Measurements from ENCODE around the gene ATOSA. TPM values are rescaled to one million over a fixed set of nuclear protein-coding genes. Genes with fewer than 3 reads are reported as not detected.
A peak's percentile ranks its signal among the peaks of the same experiment; 100 is the strongest.

ATOSA gene
- total RNA-seq, 6 experiments from 2014 or later, result 17.3 to 28.2 (median 22.0) TPM

DNA sequence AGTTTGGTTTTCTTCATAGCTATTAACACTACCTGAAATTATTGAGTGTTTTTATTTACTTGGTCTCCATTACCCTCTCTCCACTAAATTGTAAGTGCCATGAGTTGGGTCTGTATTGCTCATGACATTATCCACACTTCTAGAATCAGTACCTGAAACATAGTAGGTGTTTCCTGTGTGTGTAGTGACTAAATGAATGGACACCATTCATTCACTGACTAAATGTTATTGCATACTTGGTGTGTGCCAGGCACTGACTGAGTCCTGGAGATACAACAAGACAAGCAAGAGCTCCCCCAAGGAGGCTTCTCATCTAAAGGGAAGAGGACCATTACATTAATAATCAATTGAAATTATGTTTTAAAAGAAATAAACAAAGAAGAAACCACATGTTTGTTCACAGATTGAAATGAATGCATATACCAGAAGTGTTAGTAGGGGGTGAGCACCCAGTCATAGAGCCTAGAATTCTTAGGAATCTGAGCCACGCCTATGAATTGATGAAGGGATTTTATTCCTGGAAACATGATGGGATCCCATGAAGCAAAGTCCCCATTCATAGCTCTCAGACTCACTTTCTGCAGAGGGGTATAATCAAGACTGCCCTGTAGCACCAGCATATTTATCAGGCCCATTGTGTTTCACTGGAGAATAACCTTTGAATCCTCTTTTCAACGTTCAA, 31.7 kb upstream of the ATOSA start:
- no peak overlapping the region for H3K27ac Mint-ChIP-seq
- H3K9me3 Mint-ChIP-seq, result no peaks in the 10 kb centered on the region
- TF ChIP-seq, protein P1, sequence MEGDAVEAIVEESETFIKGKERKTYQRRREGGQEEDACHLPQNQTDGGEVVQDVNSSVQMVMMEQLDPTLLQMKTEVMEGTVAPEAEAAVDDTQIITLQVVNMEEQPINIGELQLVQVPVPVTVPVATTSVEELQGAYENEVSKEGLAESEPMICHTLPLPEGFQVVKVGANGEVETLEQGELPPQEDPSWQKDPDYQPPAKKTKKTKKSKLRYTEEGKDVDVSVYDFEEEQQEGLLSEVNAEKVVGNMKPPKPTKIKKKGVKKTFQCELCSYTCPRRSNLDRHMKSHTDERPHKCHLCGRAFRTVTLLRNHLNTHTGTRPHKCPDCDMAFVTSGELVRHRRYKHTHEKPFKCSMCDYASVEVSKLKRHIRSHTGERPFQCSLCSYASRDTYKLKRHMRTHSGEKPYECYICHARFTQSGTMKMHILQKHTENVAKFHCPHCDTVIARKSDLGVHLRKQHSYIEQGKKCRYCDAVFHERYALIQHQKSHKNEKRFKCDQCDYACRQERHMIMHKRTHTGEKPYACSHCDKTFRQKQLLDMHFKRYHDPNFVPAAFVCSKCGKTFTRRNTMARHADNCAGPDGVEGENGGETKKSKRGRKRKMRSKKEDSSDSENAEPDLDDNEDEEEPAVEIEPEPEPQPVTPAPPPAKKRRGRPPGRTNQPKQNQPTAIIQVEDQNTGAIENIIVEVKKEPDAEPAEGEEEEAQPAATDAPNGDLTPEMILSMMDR (IDR thresholded peaks at IDR 0.05), result no peak
- no peaks in the 10 kb centered on the region for H3K4me1 Mint-ChIP-seq (ENCODE audit: low read depth)
- no peak for DNase-seq
- no peak overlapping the region for H3K4me3 Mint-ChIP-seq
- no peaks in the 10 kb centered on the region for H3K36me3 Mint-ChIP-seq (ENCODE audit: low read depth)
- H3K27me3 Mint-ChIP-seq (ENCODE audit: insufficient read depth), result peaks cover 7% of the 10 kb centered on the region

DNA sequence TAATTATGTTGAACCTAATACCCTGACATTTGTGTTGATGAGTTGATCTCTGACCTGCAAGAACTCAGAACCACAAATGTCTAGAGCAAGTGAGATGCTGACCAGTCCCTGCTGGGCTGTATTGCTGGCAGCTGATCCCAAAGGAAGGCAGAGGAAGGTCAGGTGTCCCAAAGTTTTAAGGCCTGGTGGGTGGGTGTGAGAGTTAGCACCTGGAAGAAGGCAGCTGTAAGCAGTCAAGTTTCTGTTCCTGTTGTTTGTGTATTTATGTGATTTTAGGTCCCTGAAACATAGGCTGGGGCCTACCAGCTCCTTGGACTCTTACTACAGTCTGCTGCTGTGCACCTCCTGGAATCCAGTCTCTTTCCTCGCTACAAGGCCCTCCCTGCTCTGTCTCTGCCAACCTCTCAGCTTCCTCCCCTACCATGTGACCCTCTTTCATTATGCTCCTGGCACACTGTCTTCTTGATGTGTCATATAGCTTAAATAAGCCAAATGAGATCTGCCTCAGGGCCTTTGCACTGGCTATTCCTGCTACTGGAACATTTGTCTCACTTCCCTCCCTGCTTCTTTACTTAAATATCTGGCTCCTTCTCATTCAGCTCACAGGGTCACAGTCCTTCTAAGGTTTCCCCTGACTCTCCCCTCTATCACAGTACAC, 31.0 kb upstream of the ATOSA start:
- TF ChIP-seq, protein P1 (IDR thresholded peaks at IDR 0.05), result no peak
- DNase-seq, result peak; percentile 4
- no peaks in the 10 kb centered on the region for H3K36me3 Mint-ChIP-seq (ENCODE audit: low read depth)
- H3K4me1 Mint-ChIP-seq (ENCODE audit: low read depth), result no peaks in the 10 kb centered on the region
- H3K4me3 Mint-ChIP-seq, result no peak overlapping the region
- H3K9me3 Mint-ChIP-seq, result no peaks in the 10 kb centered on the region
- no peak overlapping the region for H3K27ac Mint-ChIP-seq
- peaks cover 10% of the 10 kb centered on the region for H3K27me3 Mint-ChIP-seq (ENCODE audit: insufficient read depth)

DNA sequence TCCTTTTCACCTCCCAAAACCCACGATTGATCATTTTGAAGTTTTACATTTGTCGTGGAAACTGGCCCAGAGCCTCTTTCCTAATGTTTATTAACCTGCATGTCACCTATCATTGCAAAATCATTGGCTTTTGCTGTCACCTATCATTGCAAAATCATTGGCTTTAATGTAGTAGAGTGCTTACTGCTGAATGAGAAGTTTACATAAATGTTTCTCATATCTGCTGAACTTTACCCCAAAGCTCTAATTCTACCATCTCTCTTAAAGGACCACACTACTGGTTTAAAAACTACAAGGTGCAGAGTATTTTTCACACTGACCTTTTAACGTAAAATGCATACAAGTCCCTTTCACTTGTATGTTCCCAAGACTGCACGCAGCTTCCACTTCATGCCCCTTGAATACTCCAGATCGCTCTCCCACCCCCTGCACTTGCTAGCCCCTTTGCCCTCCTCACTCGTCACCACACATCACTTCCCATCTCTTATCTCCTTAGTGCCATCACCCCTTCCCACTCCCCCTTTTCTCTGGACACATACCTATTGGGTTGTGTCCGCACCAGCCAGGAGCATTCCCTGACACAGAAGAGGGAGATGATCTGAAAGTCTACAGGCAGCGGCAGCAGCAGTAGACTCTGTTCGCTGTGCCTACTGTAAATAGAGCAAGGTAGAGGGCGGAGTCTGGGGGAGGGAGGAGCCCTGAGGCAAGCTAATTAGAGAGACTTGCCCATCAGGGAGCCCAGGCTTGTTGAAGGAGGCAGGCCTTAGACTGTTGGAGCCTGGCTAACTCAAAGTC, 30.2 kb upstream of the ATOSA start:
- TF ChIP-seq, protein P1 (IDR thresholded peaks at IDR 0.05), result no peak
- no peak for DNase-seq
- H3K4me3 Mint-ChIP-seq, result no peak overlapping the region
- H3K9me3 Mint-ChIP-seq, result no peaks in the 10 kb centered on the region
- H3K27me3 Mint-ChIP-seq (ENCODE audit: insufficient read depth), result peaks cover 10% of the 10 kb centered on the region
- H3K36me3 Mint-ChIP-seq (ENCODE audit: low read depth), result no peaks in the 10 kb centered on the region
- no peak overlapping the region for H3K27ac Mint-ChIP-seq
- H3K4me1 Mint-ChIP-seq (ENCODE audit: low read depth), result no peaks in the 10 kb centered on the region

DNA sequence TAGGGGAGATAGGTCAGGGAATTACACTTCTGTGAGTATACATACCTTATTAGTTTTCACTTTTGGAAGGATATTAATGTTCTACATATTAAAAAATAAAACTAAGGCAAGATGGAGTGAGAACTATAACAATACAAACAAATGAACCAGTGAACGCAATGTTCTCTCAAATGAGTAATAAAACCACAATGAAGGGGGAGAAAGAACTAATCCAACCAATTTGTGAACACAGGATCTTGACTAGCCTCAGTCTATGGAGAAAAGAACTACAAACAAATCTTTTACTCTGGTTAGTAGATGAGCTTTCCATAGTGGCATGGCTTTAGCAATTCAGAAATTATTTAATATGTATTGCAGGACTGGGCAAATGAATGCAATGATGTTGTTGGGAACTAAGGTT, 26.9 kb upstream of the ATOSA start:
- TF ChIP-seq, protein P1 (IDR thresholded peaks at IDR 0.05), result no peak
- no peak for DNase-seq
- H3K36me3 Mint-ChIP-seq (ENCODE audit: low read depth), result no peaks in the 10 kb centered on the region
- peaks cover 21% of the 10 kb centered on the region for H3K27me3 Mint-ChIP-seq (ENCODE audit: insufficient read depth)
- H3K9me3 Mint-ChIP-seq, result no peaks in the 10 kb centered on the region
- no peak overlapping the region for H3K4me3 Mint-ChIP-seq
- no peak overlapping the region for H3K27ac Mint-ChIP-seq
- no peaks in the 10 kb centered on the region for H3K4me1 Mint-ChIP-seq (ENCODE audit: low read depth)

DNA sequence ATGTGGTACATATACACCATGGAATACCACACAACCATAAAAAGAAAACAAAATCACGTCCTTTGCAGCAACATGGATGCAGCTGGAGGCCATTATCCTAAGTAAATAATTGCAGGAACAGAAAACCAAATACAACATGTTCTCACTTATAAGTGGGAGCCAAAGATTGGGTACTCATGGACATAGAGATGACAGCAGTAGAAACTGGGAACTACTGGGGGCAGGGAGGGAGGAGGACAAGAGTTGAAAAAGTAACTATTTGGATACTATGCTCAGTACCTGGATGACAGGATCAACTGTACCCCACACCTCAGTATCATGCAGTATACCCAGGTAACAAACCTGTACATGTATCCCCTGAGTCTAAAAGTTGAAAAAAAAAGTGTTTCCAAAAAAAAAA, 23.2 kb upstream of the ATOSA start:
- Mint-ChIP-seq H3K4me1 (ENCODE audit: low read depth) (no peaks in the 10 kb centered on the region), H3K4me3 (no peak overlapping the region), H3K27me3 (ENCODE audit: insufficient read depth) (peaks cover 27% of the 10 kb centered on the region), H3K27ac (no peak overlapping the region), H3K9me3 (no peaks in the 10 kb centered on the region), H3K36me3 (ENCODE audit: low read depth) (no peaks in the 10 kb centered on the region)
- TF ChIP-seq, protein P1 (IDR thresholded peaks at IDR 0.05), result no peak
- DNase-seq, result no peak

Data from HFFc6 (cell line).